GM12878 (cell line): ENCODE results near the gene C3orf20. TPM values are rescaled to one million over a fixed set of nuclear protein-coding genes. Genes with fewer than 3 reads are reported as not detected.

Experiments
- ATAC-seq: fragments of 200-7000 bp; cut with Tn5 transposase; 3 replicates; pipeline ENCODE4 v1.9.1; 2020; ENCODE audit warnings: mild to moderate bottlenecking, moderate library complexity
- BruUV-seq: library from RNA; stranded (reverse); fragments of 400-500 nt; replicated peaks from 2 replicates; lab custom pipeline; 2021; lab: Mats Ljungman, UMichigan
- CTCF ChIA-PET: fragments of 300-600 bp; sonication (Branson Sonifier 250); formaldehyde crosslinking; extraction: SDS; loops from one replicate; lab custom pipeline; 2021; ENCODE audit warnings: inconsistent platforms; lab: Yijun Ruan, JAX
- POLR2A ChIA-PET: fragments of 350-600 bp; formaldehyde crosslinking; extraction: SDS; loops from one replicate; lab custom pipeline; 2021; ENCODE audit warnings: inconsistent platforms; lab: Charles Lee
- RAD21 ChIA-PET: fragments of 300-600 bp; sonication (Branson Sonifier 250); formaldehyde crosslinking; loops from one replicate; lab custom pipeline; 2023; ENCODE audit warnings: antibody characterized with exemption; ENCODE audit not compliant: unreplicated experiment; lab: Charles Lee
- SMC1A ChIA-PET: fragments of 300-600 bp; sonication (Branson Sonifier 250); formaldehyde crosslinking; loops from one replicate; lab custom pipeline; 2023; ENCODE audit not compliant: unreplicated experiment, uncharacterized antibody; lab: Charles Lee
- DNase-seq: peaks from one replicate; pipeline ENCODE4 v3.0.0-alpha.2; 2011; ENCODE audit warnings: low read depth, low spot score
- FAIRE-seq: peaks from 3 replicates; lab custom pipeline; 2011; peaks lifted over from hg19 to GRCh38; lab: Jason Lieb, UNC
- H2AFZ ChIP-seq: 2 replicates; pipeline ENCODE4 v1.6.0; 2011; ENCODE audit warnings: low read depth, low read length, control low read depth; ENCODE audit not compliant: control insufficient read depth
- H3K27ac ChIP-seq: 2 replicates; pipeline ENCODE4 v1.5.1; 2011; ENCODE audit warnings: control low read depth; ENCODE audit not compliant: control insufficient read depth, insufficient read depth
- H3K27me3 ChIP-seq, 2 experiments: replicated peaks in 1 of 2; 2 replicates each; pipeline versions ENCODE4 v1.6.0 to v1.6.1; 2011; ENCODE audit warnings: low read length in 1 of 2; ENCODE audit not compliant: control insufficient read depth in 2 of 2, insufficient read depth in 2 of 2
- H3K36me3 ChIP-seq, 2 experiments: 2 replicates each; pipeline ENCODE4 v1.5.1; 2011; ENCODE audit warnings: low read length in 1 of 2; ENCODE audit not compliant: control insufficient read depth in 2 of 2, insufficient read depth in 2 of 2
- H3K4me1 ChIP-seq: 2 replicates; pipeline ENCODE4 v1.6.1; 2011; ENCODE audit warnings: mild to moderate bottlenecking, low read length, moderate library complexity, mixed read lengths; ENCODE audit not compliant: control insufficient read depth, insufficient read depth
- H3K4me2 ChIP-seq: 2 replicates; pipeline ENCODE4 v1.6.0; 2011; ENCODE audit warnings: control low read depth; ENCODE audit not compliant: control insufficient read depth, insufficient read depth
- H3K4me3 ChIP-seq: fragments of 200-600 bp; sonication (generic); 2 replicates; pipeline ENCODE4 v1.5.1; 2016
- H3K79me2 ChIP-seq: 2 replicates; pipeline ENCODE4 v1.6.0; 2011; ENCODE audit warnings: low read length; ENCODE audit not compliant: control insufficient read depth, insufficient read depth
- H3K9ac ChIP-seq: 2 replicates; pipeline ENCODE4 v1.8.0; 2011; ENCODE audit warnings: low read length, control low read depth, mixed read lengths; ENCODE audit not compliant: control insufficient read depth, insufficient read depth
- H3K9me3 ChIP-seq: replicated peaks from 3 replicates; pipeline ENCODE4 v1.5.1; 2011; ENCODE audit warnings: mild to moderate bottlenecking, low read length; ENCODE audit not compliant: control insufficient read depth, insufficient read depth
- H4K20me1 ChIP-seq: 2 replicates; pipeline ENCODE4 v1.6.0; 2011; ENCODE audit not compliant: control insufficient read depth, insufficient read depth
- FOXK2 ChIP-seq: fragments of 450-650 bp; IDR thresholded peaks from 2 replicates; pipeline ENCODE4 v1.6.1; 2017; ENCODE audit warnings: mild to moderate bottlenecking, moderate library complexity
- HCFC1 ChIP-seq: fragments of 150-350 bp; IDR thresholded peaks from 2 replicates; pipeline ENCODE4 v1.6.1; 2014; ENCODE audit warnings: low read length
- IKZF2 ChIP-seq, 2 experiments: fragments of 450-650 bp; IDR thresholded peaks; 2 replicates each; pipeline ENCODE4 v1.6.1; 2017; ENCODE audit warnings: mild to moderate bottlenecking in 2 of 2, moderate library complexity in 2 of 2
- IRF4 ChIP-seq: IDR thresholded peaks from 2 replicates; pipeline ENCODE4 v1.6.1; 2011; ENCODE audit warnings: low read depth, low read length
- JUND ChIP-seq: IDR thresholded peaks from 2 replicates; pipeline ENCODE4 v1.6.1; 2012; ENCODE audit warnings: low read depth, mild to moderate bottlenecking, low read length, improper control_type of control experiment, moderate library complexity
- POLR2AphosphoS5 ChIP-seq: IDR thresholded peaks from 2 replicates; pipeline ENCODE4 v1.6.1; 2011; ENCODE audit warnings: mild to moderate bottlenecking, low read length, inconsistent platforms
- RFX5 ChIP-seq: IDR thresholded peaks from 2 replicates; pipeline ENCODE4 v1.6.1; 2011; ENCODE audit warnings: low read depth, low read length, improper control_type of control experiment
- SIX5 ChIP-seq: IDR thresholded peaks from 2 replicates; pipeline ENCODE4 v1.6.1; 2011; ENCODE audit warnings: mild to moderate bottlenecking, low read depth, low read length, moderate library complexity; ENCODE audit not compliant: severe bottlenecking
- SUPT20H ChIP-seq: IDR thresholded peaks from 2 replicates; pipeline ENCODE4 v1.6.1; 2011; ENCODE audit warnings: low read depth, mild to moderate bottlenecking, low read length, moderate library complexity, borderline replicate concordance; ENCODE audit not compliant: control insufficient read depth
- ZSCAN29 ChIP-seq: fragments of 450-650 bp; IDR thresholded peaks from 2 replicates; pipeline ENCODE4 v1.6.1; 2017; ENCODE audit warnings: mild to moderate bottlenecking, moderate library complexity
- WGBS: methylation state at CpG from one replicate; pipeline ENCODE4 v1.1.6; 2016; ENCODE audit warnings: low lambda C conversion rate; ENCODE audit not compliant: insufficient replicate concordance, insufficient coverage; ENCODE audit errors: missing lambda C conversion rate; 5-methylcytosine and 5-hydroxymethylcytosine counted together
- in situ Hi-C: fragments of 300-500 bp; cut with MboI; formaldehyde crosslinking; loops from 9 replicates; pipeline ENCODE4 v1.14.3; 2018; ENCODE audit warnings: mixed read lengths
- intact Hi-C: fragments of 100-400 bp; cut with micrococcal nuclease; formaldehyde crosslinking; loops from one replicate; pipeline ENCODE4 v1.14.2; 2022; ENCODE audit not compliant: unreplicated experiment
- polyA plus RNA-seq, 11 experiments: library from polyadenylated mRNA; depleted of rRNA in 4 of 11; unstranded in 6 of 11; stranded (reverse) in 5 of 11; fragments of >200 nt; fragmentation: Nextera tagmentation in 4 of 11; fragmentation: Illumina TruSeq in 1 of 11; extraction: Ambion mirVana in 4 of 11; extraction: Trizol in 1 of 11; gene quantifications; 1 replicate in 1 of 11; 2 replicates in 10 of 11; pipeline versions ENCODE4 v1.2.1 to v1.2.3, GENCODE V29; 2011 to 2016; ENCODE audit warnings: inconsistent platforms in 2 of 11, missing spikeins in 2 of 11, low read depth in 1 of 11
- total RNA-seq, 4 experiments: library from RNA; depleted of rRNA in 3 of 4; stranded (reverse); fragments of >200 nt in 3 of 4; fragmentation: Illumina TruSeq in 1 of 4; extraction: Trizol in 1 of 4; gene quantifications; 2 replicates each; pipeline versions ENCODE4 v1.2.1 to v1.2.3, GENCODE V29; 2013 to 2021
- TF ChIP-seq, protein P1 (sequence below): fragments of 450-650 bp; conservative IDR thresholded peaks from 2 replicates; pipeline ENCODE4 v1.6.1; 2017; ENCODE audit warnings: mild to moderate bottlenecking, moderate library complexity
- TF ChIP-seq, protein P2 (sequence below): IDR thresholded peaks from 2 replicates; pipeline ENCODE4 v1.6.1; 2012; ENCODE audit warnings: improper control_type of control experiment, low read depth, low read length; ENCODE audit not compliant: insufficient replicate concordance

Gene C3orf20
- total and polyA plus RNA-seq, 10 of the 15 experiments (the other 5 are each of a cell fraction or from before 2014, with no cell fraction given): 0.05 to 2.9 (median 1.0) TPM

DNA sequence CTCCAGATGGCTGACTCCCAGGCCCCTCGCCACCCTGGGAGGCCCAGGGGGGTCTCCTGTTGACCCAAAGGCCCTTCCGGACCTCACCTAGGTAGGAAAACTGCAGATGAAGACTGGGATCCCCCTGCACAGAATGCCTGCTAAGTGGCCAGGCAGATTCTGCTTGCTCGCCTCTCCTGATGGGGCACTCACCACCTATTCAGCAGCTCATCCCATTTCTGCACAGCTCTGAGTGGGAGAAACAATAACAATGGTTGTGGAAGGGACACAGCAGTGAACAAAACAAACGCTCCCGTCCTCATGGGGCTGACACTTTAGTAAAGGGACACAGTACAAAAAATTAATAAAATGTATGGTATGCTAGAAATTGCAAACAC is 118.9 kb downstream of the C3orf20 start:
- CTCF ChIA-PET: interaction anchor here (0.6 to 7.1 kb wide), 7 partner anchors 10 to 164 kb away, joined by 3 to 53 read pairs (median 4); partner anchors contain the start of gene CCDC174
- no TSS peak for BruUV-seq
- H3K4me1 ChIP-seq: no peaks in the 10 kb centered on the region
- SMC1A ChIA-PET: interaction anchor here (0.7 kb wide), 1 partner anchor 120 kb away, joined by 3 read pairs; no protein-coding TSS in a partner anchor
- FAIRE-seq (no peak), ATAC-seq (no peak)
- RAD21 ChIA-PET: interaction anchor here (0.9 to 3.7 kb wide), 3 partner anchors 13 to 128 kb away, joined by 3 to 28 read pairs (median 3); no protein-coding TSS in a partner anchor
- 4% methylated on average over 5 of the region's 5 CpGs for WGBS
- H3K4me2 ChIP-seq: no peak overlapping the region
- in situ Hi-C loops (no loop called here), intact Hi-C loops (no loop called here)
- H3K4me3 ChIP-seq: no peak overlapping the region
- peaks cover 1 to 2% of the 10 kb centered on the region in 2 experiments; a peak in 2 of 4 replicates for H3K27me3 ChIP-seq
- no peak overlapping the region for H3K27ac ChIP-seq
- H3K9ac ChIP-seq: no peak overlapping the region
- TF ChIP-seq, protein P1, sequence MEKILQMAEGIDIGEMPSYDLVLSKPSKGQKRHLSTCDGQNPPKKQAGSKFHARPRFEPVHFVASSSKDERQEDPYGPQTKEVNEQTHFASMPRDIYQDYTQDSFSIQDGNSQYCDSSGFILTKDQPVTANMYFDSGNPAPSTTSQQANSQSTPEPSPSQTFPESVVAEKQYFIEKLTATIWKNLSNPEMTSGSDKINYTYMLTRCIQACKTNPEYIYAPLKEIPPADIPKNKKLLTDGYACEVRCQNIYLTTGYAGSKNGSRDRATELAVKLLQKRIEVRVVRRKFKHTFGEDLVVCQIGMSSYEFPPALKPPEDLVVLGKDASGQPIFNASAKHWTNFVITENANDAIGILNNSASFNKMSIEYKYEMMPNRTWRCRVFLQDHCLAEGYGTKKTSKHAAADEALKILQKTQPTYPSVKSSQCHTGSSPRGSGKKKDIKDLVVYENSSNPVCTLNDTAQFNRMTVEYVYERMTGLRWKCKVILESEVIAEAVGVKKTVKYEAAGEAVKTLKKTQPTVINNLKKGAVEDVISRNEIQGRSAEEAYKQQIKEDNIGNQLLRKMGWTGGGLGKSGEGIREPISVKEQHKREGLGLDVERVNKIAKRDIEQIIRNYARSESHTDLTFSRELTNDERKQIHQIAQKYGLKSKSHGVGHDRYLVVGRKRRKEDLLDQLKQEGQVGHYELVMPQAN: no peak
- TF ChIP-seq FOXK2 (no peak), RFX5 (no peak), HCFC1 (no peak), IKZF2 (IDR thresholded peaks at IDR 0.05) (no peak), JUND (no peak), SUPT20H (no peak), ZSCAN29 (no peak), IRF4 (no peak), POLR2AphosphoS5 (no peak), SIX5 (no peak)
- TF ChIP-seq, protein P2, sequence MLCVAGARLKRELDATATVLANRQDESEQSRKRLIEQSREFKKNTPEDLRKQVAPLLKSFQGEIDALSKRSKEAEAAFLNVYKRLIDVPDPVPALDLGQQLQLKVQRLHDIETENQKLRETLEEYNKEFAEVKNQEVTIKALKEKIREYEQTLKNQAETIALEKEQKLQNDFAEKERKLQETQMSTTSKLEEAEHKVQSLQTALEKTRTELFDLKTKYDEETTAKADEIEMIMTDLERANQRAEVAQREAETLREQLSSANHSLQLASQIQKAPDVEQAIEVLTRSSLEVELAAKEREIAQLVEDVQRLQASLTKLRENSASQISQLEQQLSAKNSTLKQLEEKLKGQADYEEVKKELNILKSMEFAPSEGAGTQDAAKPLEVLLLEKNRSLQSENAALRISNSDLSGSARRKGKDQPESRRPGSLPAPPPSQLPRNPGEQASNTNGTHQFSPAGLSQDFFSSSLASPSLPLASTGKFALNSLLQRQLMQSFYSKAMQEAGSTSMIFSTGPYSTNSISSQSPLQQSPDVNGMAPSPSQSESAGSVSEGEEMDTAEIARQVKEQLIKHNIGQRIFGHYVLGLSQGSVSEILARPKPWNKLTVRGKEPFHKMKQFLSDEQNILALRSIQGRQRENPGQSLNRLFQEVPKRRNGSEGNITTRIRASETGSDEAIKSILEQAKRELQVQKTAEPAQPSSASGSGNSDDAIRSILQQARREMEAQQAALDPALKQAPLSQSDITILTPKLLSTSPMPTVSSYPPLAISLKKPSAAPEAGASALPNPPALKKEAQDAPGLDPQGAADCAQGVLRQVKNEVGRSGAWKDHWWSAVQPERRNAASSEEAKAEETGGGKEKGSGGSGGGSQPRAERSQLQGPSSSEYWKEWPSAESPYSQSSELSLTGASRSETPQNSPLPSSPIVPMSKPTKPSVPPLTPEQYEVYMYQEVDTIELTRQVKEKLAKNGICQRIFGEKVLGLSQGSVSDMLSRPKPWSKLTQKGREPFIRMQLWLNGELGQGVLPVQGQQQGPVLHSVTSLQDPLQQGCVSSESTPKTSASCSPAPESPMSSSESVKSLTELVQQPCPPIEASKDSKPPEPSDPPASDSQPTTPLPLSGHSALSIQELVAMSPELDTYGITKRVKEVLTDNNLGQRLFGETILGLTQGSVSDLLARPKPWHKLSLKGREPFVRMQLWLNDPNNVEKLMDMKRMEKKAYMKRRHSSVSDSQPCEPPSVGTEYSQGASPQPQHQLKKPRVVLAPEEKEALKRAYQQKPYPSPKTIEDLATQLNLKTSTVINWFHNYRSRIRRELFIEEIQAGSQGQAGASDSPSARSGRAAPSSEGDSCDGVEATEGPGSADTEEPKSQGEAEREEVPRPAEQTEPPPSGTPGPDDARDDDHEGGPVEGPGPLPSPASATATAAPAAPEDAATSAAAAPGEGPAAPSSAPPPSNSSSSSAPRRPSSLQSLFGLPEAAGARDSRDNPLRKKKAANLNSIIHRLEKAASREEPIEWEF: no peak
- TF ChIP-seq, all 136 proteins: peak for 0
- POLR2A ChIA-PET: no interaction called here
- DNase-seq: no peak
- Histone ChIP-seq H4K20me1 (no peaks in the 10 kb centered on the region), H3K9me3 (no peaks in the 10 kb centered on the region), H3K79me2 (no peaks in the 10 kb centered on the region), H2AFZ (no peak overlapping the region), H3K36me3 (no peaks in the 10 kb centered on the region)
